Activated T-cell treated with anti-CD3 and anti-CD28 coated beads, Interleukin-2, amount 50 U/mL, for 72 hours (primary cell): Measurements from ENCODE around the gene ATP5PO. TPM values are rescaled to one million over a fixed set of nuclear protein-coding genes. Genes with fewer than 3 reads are reported as not detected.

Source experiments
- ATAC-seq, 2 donors: fragments of 150-1000 bp; cut with Tn5 transposase; replicated peaks in 1 of 2; 2 replicates each; pipeline ENCODE4 v1.10.0; 2021; ENCODE audit warnings: moderate library complexity in 2 of 2, mild to moderate bottlenecking in 1 of 2
- DNase-seq, 2 donors: peaks; one replicate each; pipeline ENCODE4 v3.0.0; 2021 to 2022; ENCODE audit warnings: mixed read lengths in 1 of 2
- H3K27ac Mint-ChIP-seq: one replicate; pipeline ENCODE4 v1.8.0; 2022; ENCODE audit warnings: mild to moderate bottlenecking, moderate library complexity, mixed read lengths
- H3K27me3 Mint-ChIP-seq: one replicate; pipeline ENCODE4 v1.8.0; 2022; ENCODE audit warnings: low read depth, mixed read lengths
- H3K36me3 Mint-ChIP-seq, 2 donors: one replicate each; pipeline ENCODE4 v1.8.0; 2022; ENCODE audit warnings: mixed read lengths in 2 of 2, mild to moderate bottlenecking in 1 of 2; ENCODE audit not compliant: insufficient read depth in 2 of 2
- H3K4me1 Mint-ChIP-seq: one replicate; pipeline ENCODE4 v1.8.0; 2022; ENCODE audit warnings: low read depth, mixed read lengths
- H3K4me3 Mint-ChIP-seq, 2 donors: one replicate each; pipeline ENCODE4 v1.8.0; 2022; ENCODE audit warnings: mild to moderate bottlenecking in 2 of 2, mixed read lengths in 2 of 2, moderate library complexity in 2 of 2
- H3K9me3 Mint-ChIP-seq, 2 donors: one replicate each; pipeline ENCODE4 v1.8.0; 2022; ENCODE audit warnings: mixed read lengths in 2 of 2
- total RNA-seq, 2 donors: library from RNA; stranded (reverse); gene quantifications; one replicate each; pipeline ENCODE4 v1.2.3, GENCODE V29; 2022

Gene ATP5PO
- total RNA-seq, 2 donors from 2014 or later = 217 to 230 TPM

DNA sequence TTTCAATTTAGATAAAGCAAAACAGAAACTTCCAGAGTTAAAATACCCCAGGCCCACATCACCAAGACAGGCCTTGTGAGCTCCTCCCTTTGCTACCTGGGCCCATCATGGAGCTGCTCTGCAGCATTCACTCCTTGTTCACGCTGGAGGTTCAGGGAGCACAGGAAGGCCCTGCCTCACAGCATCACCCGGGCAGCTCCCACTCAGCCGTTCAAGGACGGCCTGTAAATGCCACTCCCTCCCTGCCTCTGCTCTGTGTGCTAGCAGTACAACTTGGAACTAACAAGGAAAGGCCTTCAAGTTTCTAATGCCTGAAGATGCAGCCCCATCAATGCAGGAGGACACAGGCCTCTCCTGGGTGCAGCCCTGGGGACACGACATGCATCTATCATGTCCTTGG lies 11.6 kb downstream of the ATP5PO start:
- DNase-seq (no peak), ATAC-seq (no peak)
- peaks cover 11 to 37% of the 10 kb centered on the region in 2 donors for H3K36me3 Mint-ChIP-seq
- H3K4me1 Mint-ChIP-seq = peaks cover 16% of the 10 kb centered on the region
- H3K27ac Mint-ChIP-seq = no peak overlapping the region
- H3K9me3 Mint-ChIP-seq = no peaks in the 10 kb centered on the region
- H3K27me3 Mint-ChIP-seq = no peaks in the 10 kb centered on the region
- no peak overlapping the region for H3K4me3 Mint-ChIP-seq

DNA sequence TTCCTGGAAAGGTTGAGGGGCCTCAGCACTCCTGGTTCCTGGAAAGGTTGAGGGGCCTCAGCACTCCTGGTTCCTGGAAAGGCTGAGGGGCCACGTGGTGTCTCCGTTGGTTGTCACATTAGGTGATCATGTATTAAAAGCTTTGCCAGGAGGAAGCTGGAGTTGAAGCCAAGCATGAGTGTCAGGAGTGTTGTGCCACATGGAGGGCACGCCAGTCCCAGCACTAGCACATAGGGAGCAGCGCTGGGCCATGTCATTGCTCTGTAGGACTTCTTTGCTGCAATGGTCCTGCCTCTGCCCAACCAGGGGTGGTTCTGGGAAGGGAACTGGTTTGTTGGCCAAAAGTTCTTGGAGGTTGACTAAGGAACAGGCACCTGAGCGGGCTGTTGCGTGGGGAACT lies 13.3 kb downstream of the ATP5PO start:
- ATAC-seq (no peak), DNase-seq (no peak)
- no peak overlapping the region for H3K27ac Mint-ChIP-seq
- H3K36me3 Mint-ChIP-seq = peaks cover 7 to 25% of the 10 kb centered on the region in 2 donors
- H3K9me3 Mint-ChIP-seq = no peaks in the 10 kb centered on the region
- H3K4me1 Mint-ChIP-seq = peaks cover 7% of the 10 kb centered on the region
- no peak overlapping the region for H3K4me3 Mint-ChIP-seq
- no peaks in the 10 kb centered on the region for H3K27me3 Mint-ChIP-seq

DNA sequence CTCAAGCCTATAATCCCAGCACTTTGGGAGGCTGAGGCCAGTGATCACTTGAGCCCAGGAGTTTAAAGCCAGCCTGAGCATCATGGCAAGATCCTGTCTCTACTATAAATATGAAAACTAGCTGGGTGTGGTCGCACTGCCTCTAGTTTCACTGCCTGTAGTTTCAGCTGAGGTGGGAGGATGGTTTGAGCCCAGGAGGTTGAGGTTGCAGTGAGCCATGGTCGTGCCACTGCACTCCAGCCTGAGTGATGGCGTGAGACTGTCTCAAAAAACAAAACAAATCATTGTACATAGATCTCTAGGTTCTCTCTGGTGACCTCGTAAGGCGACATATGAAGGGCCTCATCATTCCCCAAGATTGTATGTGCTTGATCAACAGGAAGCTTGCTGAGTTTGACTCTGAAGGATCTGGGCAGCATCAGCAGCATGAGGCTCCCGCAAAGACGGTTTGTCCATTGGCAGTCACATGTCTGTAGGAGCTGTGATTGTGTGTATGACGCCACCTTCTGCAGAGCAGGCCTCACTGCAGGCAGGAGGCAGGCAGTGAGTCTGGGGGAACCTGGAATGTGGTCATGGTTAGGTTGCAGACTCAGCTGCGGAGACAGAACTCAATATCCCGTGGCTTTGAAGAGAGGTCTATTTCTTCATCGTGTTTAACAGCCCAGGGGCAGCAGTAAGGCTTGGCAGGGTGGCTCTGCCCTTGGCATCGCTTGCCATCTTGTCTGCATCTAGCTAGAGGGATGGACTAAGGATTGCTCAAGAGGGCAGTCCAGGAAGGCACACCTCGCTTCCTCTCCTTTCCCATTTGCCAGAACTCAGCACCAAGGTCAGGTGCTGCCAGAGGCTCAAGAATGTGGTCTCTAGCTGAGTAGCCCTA lies 14.0 kb downstream of the ATP5PO start:
- H3K4me1 Mint-ChIP-seq = peaks cover 7% of the 10 kb centered on the region
- no peak overlapping the region for H3K4me3 Mint-ChIP-seq
- DNase-seq (no peak), ATAC-seq (peak in 1 of 2 donors; percentile 64)
- no peaks in the 10 kb centered on the region for H3K27me3 Mint-ChIP-seq
- H3K36me3 Mint-ChIP-seq = peaks cover 2 to 18% of the 10 kb centered on the region in 2 donors
- H3K27ac Mint-ChIP-seq = no peak overlapping the region
- H3K9me3 Mint-ChIP-seq = no peaks in the 10 kb centered on the region

DNA sequence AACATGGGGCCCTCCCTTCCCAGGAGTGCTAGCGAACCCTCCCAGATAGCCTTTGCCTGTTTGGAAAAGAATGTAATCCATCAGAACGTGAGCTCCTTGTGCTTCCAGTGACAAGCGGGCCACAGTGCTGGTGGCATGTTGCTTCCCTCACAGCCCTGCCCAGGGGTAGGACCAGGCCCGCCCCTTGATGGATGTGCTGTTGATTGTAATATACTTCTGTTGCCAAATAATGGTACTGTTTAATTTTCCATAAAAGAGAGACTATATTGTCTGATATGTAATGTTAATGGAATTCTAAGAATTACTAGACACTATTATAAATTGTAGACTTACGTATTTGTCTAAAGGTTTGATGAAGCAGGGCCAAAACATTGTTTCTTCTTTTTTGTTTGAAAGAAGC lies 16.4 kb downstream of the ATP5PO start:
- no peak overlapping the region for H3K4me3 Mint-ChIP-seq
- no peaks in the 10 kb centered on the region for H3K27me3 Mint-ChIP-seq
- ATAC-seq (no peak), DNase-seq (no peak)
- no peaks in the 10 kb centered on the region for H3K9me3 Mint-ChIP-seq
- no peak overlapping the region for H3K27ac Mint-ChIP-seq
- peaks cover 20% of the 10 kb centered on the region for H3K4me1 Mint-ChIP-seq
- peaks cover 0 to 6% of the 10 kb centered on the region in 2 donors for H3K36me3 Mint-ChIP-seq

DNA sequence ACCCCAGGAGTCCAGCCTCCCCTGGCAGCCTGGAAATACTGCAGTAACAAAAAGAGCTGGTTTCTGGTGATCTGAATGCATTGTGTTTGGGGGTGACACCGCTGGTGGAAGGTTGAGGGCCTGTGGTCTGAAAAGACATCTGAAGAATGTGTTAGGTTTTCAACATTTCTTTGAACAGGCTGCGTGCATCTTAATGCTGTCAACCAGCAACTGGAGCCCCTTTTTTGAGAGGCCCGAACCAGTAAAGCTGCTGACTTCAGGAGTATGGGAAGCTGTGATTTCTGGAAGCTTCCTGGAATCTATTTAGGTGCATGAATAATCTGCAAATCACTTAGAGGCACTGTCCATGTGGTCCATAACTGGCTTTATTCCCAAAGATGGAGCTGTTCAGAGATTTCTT lies 17.0 kb downstream of the ATP5PO start:
- Mint-ChIP-seq H3K27me3 (no peaks in the 10 kb centered on the region), H3K36me3 (peaks cover 0 to 6% of the 10 kb centered on the region in 2 donors), H3K27ac (no peak overlapping the region), H3K4me3 (no peak overlapping the region), H3K4me1 (peaks cover 20% of the 10 kb centered on the region), H3K9me3 (no peaks in the 10 kb centered on the region)
- DNase-seq (no peak), ATAC-seq (no peak)

DNA sequence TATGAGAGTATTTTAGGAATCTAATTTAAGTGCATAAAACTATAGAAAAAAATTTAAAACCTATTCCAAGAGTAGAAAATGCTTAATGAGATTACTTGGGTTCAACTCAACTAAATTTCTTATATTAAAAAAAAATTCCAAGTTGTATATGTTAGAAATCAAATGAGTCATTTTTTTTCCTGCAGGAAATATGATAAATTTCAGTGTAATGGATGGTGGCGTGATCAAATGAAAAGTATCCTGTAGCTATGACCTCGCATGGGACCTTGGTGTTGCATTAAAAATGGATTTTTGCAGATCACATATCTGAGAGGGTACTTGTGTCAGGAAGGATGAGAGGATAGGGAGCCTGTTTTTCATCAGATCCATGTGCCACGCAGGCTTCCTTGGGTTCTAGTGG lies 17.9 kb downstream of the ATP5PO start:
- Mint-ChIP-seq H3K9me3 (no peaks in the 10 kb centered on the region), H3K36me3 (peaks cover 0 to 2% of the 10 kb centered on the region in 2 donors), H3K4me1 (peaks cover 20% of the 10 kb centered on the region), H3K27ac (no peak overlapping the region), H3K27me3 (no peaks in the 10 kb centered on the region), H3K4me3 (no peak overlapping the region)
- ATAC-seq (no peak), DNase-seq (no peak)

DNA sequence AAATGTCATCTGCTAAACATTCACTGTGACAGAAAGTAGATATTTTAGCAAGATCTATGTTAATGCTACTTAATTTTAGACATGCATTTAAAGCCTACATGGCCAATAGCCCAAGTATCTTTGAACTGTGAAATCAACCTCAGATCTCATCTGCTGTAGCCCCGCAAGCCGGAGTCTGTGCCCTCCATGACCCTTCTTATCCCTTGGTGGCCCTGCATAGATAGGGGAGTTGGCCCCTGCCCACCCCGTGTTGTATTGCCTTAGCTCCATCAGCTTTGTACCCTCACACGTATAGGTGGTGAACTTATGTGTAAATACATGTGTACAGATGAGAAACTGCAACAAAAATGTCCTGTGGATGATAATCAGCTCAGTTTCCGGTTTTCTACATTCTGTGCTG lies 18.5 kb downstream of the ATP5PO start:
- H3K27me3 Mint-ChIP-seq = no peaks in the 10 kb centered on the region
- H3K9me3 Mint-ChIP-seq = no peaks in the 10 kb centered on the region
- no peak overlapping the region for H3K27ac Mint-ChIP-seq
- H3K4me3 Mint-ChIP-seq = no peak overlapping the region
- peaks cover 20% of the 10 kb centered on the region for H3K4me1 Mint-ChIP-seq
- ATAC-seq = no peak
- peaks cover 0 to 2% of the 10 kb centered on the region in 2 donors for H3K36me3 Mint-ChIP-seq
- no peak for DNase-seq

DNA sequence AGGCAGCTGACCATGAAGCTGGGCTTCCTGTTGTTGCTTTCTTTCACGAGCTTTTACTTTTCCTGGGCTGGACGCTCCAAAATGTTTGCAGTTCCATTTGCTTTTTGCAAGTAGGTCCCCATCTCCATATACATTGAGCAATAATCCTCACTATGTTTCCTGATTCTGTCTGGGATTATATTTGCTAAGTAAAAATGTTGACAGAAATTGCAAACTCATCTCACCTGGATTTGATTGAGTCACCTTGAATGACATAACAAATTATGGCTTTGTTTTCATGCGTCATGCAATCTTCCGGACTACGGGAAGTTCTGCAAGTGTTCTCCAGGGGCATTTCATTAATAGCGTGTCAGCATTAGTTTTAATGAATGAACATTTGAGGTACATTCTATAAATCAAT lies 18.9 kb downstream of the ATP5PO start:
- no peaks in the 10 kb centered on the region for H3K27me3 Mint-ChIP-seq
- peaks cover 18% of the 10 kb centered on the region for H3K4me1 Mint-ChIP-seq
- no peaks in the 10 kb centered on the region for H3K9me3 Mint-ChIP-seq
- no peak for DNase-seq
- H3K27ac Mint-ChIP-seq = no peak overlapping the region
- no peak for ATAC-seq
- H3K4me3 Mint-ChIP-seq = no peak overlapping the region
- peaks cover 0 to 1% of the 10 kb centered on the region in 2 donors for H3K36me3 Mint-ChIP-seq

DNA sequence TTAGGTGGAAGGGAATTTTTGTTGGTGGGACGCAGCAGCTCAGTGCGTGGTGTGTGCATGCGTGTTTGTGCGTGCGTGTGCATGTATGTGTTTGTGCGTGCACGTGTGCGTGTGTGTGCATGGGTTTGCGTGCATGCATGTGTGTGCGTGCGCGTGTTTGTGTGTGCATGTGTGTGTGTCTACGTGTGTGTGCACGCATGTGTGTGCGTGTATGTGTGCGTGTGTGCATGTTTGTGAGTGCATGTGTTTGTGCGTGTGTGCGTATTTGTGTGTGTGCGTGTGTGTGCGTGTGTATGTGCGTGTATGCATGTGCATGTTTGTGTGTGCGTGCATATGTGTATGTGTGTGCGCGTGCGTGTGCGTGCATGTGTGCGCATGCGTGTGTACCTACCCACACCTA lies 20.2 kb downstream of the ATP5PO start:
- H3K9me3 Mint-ChIP-seq = no peaks in the 10 kb centered on the region
- no peaks in the 10 kb centered on the region for H3K27me3 Mint-ChIP-seq
- peaks cover 13% of the 10 kb centered on the region for H3K4me1 Mint-ChIP-seq
- H3K36me3 Mint-ChIP-seq = no peaks in the 10 kb centered on the region
- DNase-seq (no peak), ATAC-seq (no peak)
- H3K27ac Mint-ChIP-seq = no peak overlapping the region
- H3K4me3 Mint-ChIP-seq = peak overlapping the region; percentile 65 to 85

DNA sequence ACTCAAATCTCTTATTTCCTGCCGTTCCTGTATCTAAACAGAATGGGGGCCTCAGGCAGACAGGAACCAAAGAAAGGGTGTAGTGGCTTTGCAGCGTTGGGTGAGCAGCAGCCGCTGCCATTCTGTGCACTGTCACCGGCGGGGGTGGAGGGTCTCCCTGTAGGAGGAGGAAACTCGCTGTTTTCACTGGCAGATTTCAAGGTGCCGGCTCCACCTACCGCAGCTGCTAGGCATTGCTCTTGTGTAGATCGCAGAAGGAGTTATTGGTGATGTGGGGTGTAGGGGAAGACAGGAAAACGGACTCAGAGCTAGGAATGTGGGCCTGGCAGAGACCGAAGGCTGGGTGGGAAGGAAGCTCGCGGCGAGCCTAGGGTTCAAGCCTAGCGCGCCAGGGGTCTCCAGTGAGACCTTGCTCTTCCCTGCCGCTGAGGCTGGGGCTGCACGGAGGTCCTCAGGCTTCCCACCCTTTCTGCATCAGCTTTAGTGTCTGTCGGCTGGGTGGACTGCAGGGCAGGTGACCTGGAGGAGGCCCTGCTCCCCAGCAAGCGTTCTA lies 20.8 kb downstream of the ATP5PO start:
- H3K27ac Mint-ChIP-seq = no peak overlapping the region
- peak overlapping the region; percentile 65 to 85 for H3K4me3 Mint-ChIP-seq
- ATAC-seq (peak; percentile 94 to 97), DNase-seq (peak; percentile 70 to 75)
- H3K27me3 Mint-ChIP-seq = no peaks in the 10 kb centered on the region
- H3K4me1 Mint-ChIP-seq = peaks cover 13% of the 10 kb centered on the region
- no peaks in the 10 kb centered on the region for H3K36me3 Mint-ChIP-seq
- H3K9me3 Mint-ChIP-seq = no peaks in the 10 kb centered on the region

DNA sequence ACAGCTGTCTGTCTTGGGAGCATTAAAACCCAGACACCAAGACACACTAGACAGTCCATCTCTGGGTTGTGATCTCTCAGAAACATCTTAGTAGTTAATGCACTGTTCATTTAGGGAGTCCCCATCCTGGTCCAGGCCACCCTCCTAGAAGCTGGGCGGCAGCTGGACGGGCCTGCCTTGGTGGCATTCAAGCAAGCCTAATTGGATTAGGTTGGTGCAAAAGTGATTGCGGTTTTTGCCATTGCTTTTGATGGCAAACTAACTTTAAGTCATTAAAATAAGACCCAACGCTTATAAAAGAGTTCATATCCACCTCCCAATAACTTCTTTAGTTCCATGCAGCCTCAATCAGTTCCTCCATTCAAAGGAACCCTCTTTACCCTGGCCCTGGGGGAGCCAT lies 21.7 kb downstream of the ATP5PO start:
- Mint-ChIP-seq H3K27me3 (no peaks in the 10 kb centered on the region), H3K4me3 (no peak overlapping the region), H3K27ac (no peak overlapping the region), H3K9me3 (no peaks in the 10 kb centered on the region), H3K36me3 (no peaks in the 10 kb centered on the region), H3K4me1 (peaks cover 13% of the 10 kb centered on the region)
- DNase-seq (no peak), ATAC-seq (no peak)

DNA sequence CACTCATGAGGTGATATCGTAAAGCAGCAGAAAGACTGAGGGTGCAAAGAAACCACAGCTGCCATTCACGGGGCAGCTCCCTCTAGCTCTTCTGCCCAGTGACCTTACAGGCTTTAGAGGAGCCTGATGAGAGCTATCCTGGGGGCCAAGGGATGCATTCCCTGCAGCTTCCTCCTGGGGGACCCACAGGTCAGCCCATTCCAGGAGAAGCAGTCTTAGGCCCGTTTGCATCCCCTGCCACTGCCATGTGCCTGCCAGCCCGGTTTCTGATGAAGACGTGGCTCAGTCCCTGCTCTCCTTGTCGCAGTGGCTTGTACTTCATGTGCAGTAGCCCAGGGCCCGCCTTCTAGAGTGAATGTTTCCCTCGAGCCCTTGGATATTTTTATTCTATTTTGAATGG lies 22.8 kb downstream of the ATP5PO start:
- no peak overlapping the region for H3K4me3 Mint-ChIP-seq
- DNase-seq (no peak), ATAC-seq (no peak)
- no peaks in the 10 kb centered on the region for H3K36me3 Mint-ChIP-seq
- no peaks in the 10 kb centered on the region for H3K9me3 Mint-ChIP-seq
- H3K27me3 Mint-ChIP-seq = no peaks in the 10 kb centered on the region
- H3K4me1 Mint-ChIP-seq = peaks cover 13% of the 10 kb centered on the region
- H3K27ac Mint-ChIP-seq = no peak overlapping the region

DNA sequence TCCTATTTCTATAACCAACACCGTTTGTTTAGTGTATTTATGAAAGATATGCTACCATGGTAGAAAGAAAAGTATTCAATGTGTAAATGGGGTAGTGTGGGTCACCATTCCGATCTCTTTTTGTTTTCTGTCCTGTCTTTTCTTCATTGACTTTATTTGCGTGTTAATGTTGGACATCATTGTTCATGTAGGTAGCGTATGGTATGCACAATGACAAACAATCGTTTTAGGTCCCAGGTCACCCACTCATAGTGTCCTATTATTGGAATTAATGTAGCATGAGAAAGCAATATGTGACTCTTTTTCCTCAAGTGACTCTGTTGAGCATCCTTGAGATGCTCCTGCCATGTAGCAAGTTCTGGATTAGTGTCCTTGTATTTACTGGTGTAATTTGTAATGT lies 25.4 kb downstream of the ATP5PO start:
- ATAC-seq = no peak
- Mint-ChIP-seq H3K27me3 (no peaks in the 10 kb centered on the region), H3K4me1 (peaks cover 9% of the 10 kb centered on the region), H3K4me3 (no peak overlapping the region), H3K36me3 (no peaks in the 10 kb centered on the region), H3K9me3 (no peaks in the 10 kb centered on the region), H3K27ac (no peak overlapping the region)
- no peak for DNase-seq

DNA sequence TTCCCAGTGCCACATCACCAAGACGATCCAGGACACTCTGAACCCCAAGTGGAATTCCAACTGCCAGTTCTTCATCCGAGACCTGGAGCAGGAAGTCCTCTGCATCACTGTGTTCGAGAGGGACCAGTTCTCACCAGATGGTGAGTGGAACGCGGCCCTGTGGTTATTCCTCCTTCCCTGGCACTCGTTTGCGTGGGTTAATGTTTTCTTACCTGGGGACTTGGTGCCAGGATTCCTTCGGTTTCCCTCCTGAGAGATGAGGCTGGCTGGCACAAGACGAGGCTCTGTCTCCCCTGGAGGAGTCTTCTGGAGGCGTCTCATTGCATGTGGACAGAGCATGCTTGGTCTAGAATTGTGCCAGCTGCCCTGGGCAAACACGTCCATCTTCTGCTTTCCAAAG lies 29.3 kb downstream of the ATP5PO start:
- H3K4me3 Mint-ChIP-seq = no peak overlapping the region
- H3K4me1 Mint-ChIP-seq = no peaks in the 10 kb centered on the region
- no peak for DNase-seq

More for the DNA sequence above, 29.3 kb downstream of the ATP5PO start:
- no peak for ATAC-seq
- no peaks in the 10 kb centered on the region for H3K36me3 Mint-ChIP-seq
- no peaks in the 10 kb centered on the region for H3K27me3 Mint-ChIP-seq
- no peak overlapping the region for H3K27ac Mint-ChIP-seq
- H3K9me3 Mint-ChIP-seq = no peaks in the 10 kb centered on the region
